H1 (cell line): ENCODE measurements around the gene PAQR4. TPM values are rescaled to one million over a fixed set of nuclear protein-coding genes. Genes with fewer than 3 reads are reported as not detected.

Source experiments
- JUN ChIP-seq: IDR thresholded peaks from 2 replicates; pipeline ENCODE4 v1.6.1; 2011; ENCODE audit warnings: low read depth, mild to moderate bottlenecking, improper control_type of control experiment, low read length
- RNF2 ChIP-seq: fragments of 200-900, 300-1000 bp; sonication (generic); IDR thresholded peaks from 2 replicates; pipeline ENCODE4 v1.7.1; 2016; ENCODE audit warnings: borderline replicate concordance, low read depth, mild to moderate bottlenecking, antibody characterized with exemption, low read length; ENCODE audit not compliant: poor library complexity, severe bottlenecking; ENCODE audit errors: missing control alignments
- polyA plus RNA-seq, 7 experiments: library from polyadenylated mRNA; depleted of rRNA in 3 of 7; stranded (reverse) in 5 of 7; unstranded in 2 of 7; fragments of >200 nt in 5 of 7; fragments of 200-250 nt in 2 of 7; gene quantifications; 1 replicate in 5 of 7; 2 replicates in 1 of 7; 4 replicates in 1 of 7; pipeline versions ENCODE4 v1.2.1 to v1.2.3, GENCODE V29; 2011 to 2013; ENCODE audit warnings: missing spikeins in 2 of 7, mixed read lengths in 2 of 7
- total RNA-seq: library from RNA; stranded (reverse); fragmentation: NEBNext Ultra II Directional; extraction: Animal tissue kit (Norgen Biotek cat#: 25700); gene quantifications from 2 replicates; pipeline ENCODE4 v1.2.1, GENCODE V29; 2021

PAQR4 gene
- total and polyA plus RNA-seq, 2 of the 8 experiments (the other 6 are each of a cell fraction or from before 2014, with no cell fraction given) = 28.2 to 34.6 TPM

GRCh38 chr16:3004781-3005284, 35.7 kb downstream of the PAQR4 start (continued):
- TF ChIP-seq RNF2 (no peak), JUN (no peak)
